ENCODE results near the gene ITPR1.

Gene ITPR1

DNA sequence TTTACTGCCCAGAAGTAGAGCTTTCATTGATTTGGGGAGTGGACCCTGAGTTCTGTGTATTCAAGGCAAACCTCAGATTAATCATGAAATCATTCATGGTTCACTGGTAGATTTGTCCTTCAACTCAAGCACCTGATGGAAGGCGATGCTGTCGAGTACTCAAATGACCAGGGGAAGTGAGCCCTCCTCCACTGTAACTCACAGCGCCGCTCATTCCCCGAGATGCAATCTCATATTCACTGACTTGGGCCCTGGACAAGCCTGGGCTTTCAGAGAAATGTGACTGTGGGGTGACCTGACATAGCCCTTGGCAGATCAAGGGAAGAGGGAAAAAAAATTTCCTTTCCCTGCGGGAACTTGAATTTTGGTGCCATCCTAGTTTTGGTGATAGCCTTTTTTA, 329.4 kb downstream of the ITPR1 start:
- TF ChIP-seq, protein P1, sequence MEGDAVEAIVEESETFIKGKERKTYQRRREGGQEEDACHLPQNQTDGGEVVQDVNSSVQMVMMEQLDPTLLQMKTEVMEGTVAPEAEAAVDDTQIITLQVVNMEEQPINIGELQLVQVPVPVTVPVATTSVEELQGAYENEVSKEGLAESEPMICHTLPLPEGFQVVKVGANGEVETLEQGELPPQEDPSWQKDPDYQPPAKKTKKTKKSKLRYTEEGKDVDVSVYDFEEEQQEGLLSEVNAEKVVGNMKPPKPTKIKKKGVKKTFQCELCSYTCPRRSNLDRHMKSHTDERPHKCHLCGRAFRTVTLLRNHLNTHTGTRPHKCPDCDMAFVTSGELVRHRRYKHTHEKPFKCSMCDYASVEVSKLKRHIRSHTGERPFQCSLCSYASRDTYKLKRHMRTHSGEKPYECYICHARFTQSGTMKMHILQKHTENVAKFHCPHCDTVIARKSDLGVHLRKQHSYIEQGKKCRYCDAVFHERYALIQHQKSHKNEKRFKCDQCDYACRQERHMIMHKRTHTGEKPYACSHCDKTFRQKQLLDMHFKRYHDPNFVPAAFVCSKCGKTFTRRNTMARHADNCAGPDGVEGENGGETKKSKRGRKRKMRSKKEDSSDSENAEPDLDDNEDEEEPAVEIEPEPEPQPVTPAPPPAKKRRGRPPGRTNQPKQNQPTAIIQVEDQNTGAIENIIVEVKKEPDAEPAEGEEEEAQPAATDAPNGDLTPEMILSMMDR (IDR thresholded peaks at IDR 0.05; ENCODE audit: low read depth, low read length) = no peak
- TF ChIP-seq MAX (IDR thresholded peaks at IDR 0.05; ENCODE audit: low read depth, low read length) = no peak
- no peak for TF ChIP-seq MYC (IDR thresholded peaks at IDR 0.05; ENCODE audit: low read depth, low read length)
- TF ChIP-seq POLR2A (IDR thresholded peaks at IDR 0.05; ENCODE audit: extremely low read depth, insufficient read length) = no peak
- DNase-seq (ENCODE audit: low read depth) = no peak
- H3K4me3 ChIP-seq (ENCODE audit: low read depth, low read length) = no peak overlapping the region

DNA sequence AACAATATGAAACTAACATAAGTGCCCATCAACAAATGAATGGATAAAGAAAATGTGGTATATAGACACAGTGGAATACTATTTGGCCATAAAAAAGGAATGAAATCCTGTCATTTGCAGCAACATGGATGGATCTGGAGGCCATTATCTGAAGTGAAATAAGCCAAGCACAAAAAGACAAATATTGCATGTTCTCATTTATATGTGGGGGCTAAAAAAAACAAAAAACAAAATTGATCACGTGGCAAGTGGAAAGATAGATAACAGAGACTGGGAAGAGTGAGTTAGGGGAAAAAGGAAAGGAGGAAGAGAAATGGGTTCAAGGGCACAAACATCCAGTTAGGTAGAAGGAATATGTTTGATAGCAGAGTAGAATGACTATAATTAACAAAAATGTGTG, 330.2 kb downstream of the ITPR1 start:
- no peak overlapping the region for H3K4me3 ChIP-seq (ENCODE audit: low read depth, low read length)
- no peak for TF ChIP-seq MAX (IDR thresholded peaks at IDR 0.05; ENCODE audit: low read depth, low read length)
- TF ChIP-seq, protein P1 (IDR thresholded peaks at IDR 0.05; ENCODE audit: low read depth, low read length) = no peak
- DNase-seq (ENCODE audit: low read depth) = no peak

GRCh38 chr3:4823986-4824925, 331.1 kb downstream of the ITPR1 start:
- TF ChIP-seq, protein P1 (IDR thresholded peaks at IDR 0.05; ENCODE audit: low read depth, low read length) = no peak
- no peak for TF ChIP-seq POLR2A (IDR thresholded peaks at IDR 0.05; ENCODE audit: extremely low read depth, insufficient read length)
- TF ChIP-seq MYC (IDR thresholded peaks at IDR 0.05; ENCODE audit: low read depth, low read length) = no peak
- TF ChIP-seq MAX (IDR thresholded peaks at IDR 0.05; ENCODE audit: low read depth, low read length) = no peak
- H3K4me3 ChIP-seq (ENCODE audit: low read depth, low read length) = no peak overlapping the region
- no peak for DNase-seq (ENCODE audit: low read depth)

GRCh38 chr3:4824926-4825325, 331.8 kb downstream of the ITPR1 start:
- TF ChIP-seq POLR2A (IDR thresholded peaks at IDR 0.05; ENCODE audit: extremely low read depth, insufficient read length) = no peak
- TF ChIP-seq, protein P1 (IDR thresholded peaks at IDR 0.05; ENCODE audit: low read depth, low read length) = no peak
- no peak for TF ChIP-seq MYC (IDR thresholded peaks at IDR 0.05; ENCODE audit: low read depth, low read length)
- no peak overlapping the region for H3K4me3 ChIP-seq (ENCODE audit: low read depth, low read length)
- DNase-seq (ENCODE audit: low read depth) = peak; percentile 42

DNA sequence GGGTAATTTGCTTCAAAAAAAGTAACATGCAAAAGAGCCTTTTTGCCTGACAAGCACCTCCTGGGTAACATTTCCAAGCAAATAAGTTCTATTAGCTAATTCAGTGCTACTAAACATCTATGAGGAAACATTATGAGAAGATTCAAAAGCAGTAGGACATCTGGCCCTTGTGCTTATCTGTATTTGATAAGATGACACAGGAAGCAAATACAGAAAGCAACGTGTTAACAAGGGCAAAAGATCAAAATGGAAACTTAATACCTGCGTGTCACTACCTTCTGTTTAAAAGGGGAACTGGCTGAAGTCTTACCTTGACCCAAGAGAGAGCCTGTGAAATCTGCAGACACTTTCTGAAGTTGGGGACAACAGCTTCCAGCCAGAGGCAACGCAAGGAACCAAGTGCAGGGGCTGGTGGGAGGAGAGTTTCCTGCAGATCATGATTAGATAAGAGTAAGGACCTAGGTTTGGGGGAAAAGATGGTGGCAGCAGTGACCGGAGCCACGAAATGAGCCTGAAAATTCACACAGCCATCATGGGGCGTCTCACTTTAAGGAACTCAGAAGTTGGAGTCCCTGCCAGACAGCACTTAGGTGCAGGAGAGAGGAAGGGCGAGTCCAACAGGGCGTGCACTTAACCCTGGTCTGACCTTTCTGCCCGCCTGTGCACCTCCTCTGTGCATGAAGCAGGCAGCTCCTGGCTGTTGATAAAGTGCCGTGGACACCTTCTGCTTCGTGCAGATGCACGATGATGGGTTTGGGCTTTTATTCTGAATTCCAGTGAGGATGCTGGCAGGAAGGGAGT, 332.5 kb downstream of the ITPR1 start:
- H3K4me3 ChIP-seq (ENCODE audit: low read depth, low read length) = no peak overlapping the region
- no peak for TF ChIP-seq MYC (IDR thresholded peaks at IDR 0.05; ENCODE audit: low read depth, low read length)
- TF ChIP-seq POLR2A (IDR thresholded peaks at IDR 0.05; ENCODE audit: extremely low read depth, insufficient read length) = no peak
- no peak for TF ChIP-seq MAX (IDR thresholded peaks at IDR 0.05; ENCODE audit: low read depth, low read length)
- TF ChIP-seq, protein P1 (IDR thresholded peaks at IDR 0.05; ENCODE audit: low read depth, low read length) = no peak
- peak; percentile 40 for DNase-seq (ENCODE audit: low read depth)

All from NB4 (cell line).